Activated CD4-positive, CD25-positive, alpha-beta regulatory T cell (primary cell): ENCODE measurements around the gene ZNF593.

ENCODE experiments used
- DNase-seq, 4 experiments: peaks; one replicate each; lab custom pipeline; 2025; lab: John Stamatoyannopoulos, UW

Gene ZNF593

DNA sequence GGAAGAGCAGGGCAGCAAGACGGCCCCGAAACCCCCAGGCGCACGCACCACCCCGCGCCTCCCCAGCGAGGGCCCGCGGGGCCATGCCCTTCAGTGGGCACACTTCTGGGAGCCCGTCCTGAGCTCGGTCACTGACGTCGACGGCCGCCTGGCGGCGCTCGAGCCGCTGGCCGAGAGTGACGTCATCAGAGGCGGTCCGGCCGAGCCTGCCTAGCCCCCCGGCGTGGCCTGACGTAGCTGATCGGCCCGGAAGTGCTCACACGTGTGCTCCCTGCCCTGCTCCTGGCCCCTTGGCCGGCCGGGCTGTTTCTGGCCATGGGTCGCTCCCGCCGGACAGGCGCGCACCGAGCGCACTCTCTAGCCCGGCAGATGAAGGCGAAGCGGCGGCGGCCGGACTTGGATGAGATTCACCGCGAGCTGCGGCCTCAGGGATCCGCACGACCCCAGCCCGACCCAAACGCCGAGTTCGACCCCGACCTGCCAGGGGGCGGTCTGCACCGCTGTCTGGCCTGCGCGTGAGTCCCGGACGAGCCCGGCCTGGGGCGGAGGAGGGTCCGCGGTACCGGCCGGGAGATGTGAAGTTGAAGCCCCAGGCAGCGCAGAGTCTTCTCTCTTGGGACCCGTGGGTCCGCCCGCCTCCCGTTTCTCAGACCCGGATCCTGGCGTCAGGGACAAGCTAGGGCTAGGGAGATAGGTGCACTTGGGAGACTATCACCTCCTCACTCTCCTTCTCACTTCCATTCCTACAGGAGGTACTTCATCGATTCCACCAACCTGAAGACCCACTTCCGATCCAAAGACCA, at the start of gene ZNF593:
TSS of gene ZNF593 (plus strand) at position 240 of the 803 bp plus-strand sequence. CDS start at position 316, 76 bp downstream.
- peak; percentile 64 to 77 (median 69) for DNase-seq

DNA sequence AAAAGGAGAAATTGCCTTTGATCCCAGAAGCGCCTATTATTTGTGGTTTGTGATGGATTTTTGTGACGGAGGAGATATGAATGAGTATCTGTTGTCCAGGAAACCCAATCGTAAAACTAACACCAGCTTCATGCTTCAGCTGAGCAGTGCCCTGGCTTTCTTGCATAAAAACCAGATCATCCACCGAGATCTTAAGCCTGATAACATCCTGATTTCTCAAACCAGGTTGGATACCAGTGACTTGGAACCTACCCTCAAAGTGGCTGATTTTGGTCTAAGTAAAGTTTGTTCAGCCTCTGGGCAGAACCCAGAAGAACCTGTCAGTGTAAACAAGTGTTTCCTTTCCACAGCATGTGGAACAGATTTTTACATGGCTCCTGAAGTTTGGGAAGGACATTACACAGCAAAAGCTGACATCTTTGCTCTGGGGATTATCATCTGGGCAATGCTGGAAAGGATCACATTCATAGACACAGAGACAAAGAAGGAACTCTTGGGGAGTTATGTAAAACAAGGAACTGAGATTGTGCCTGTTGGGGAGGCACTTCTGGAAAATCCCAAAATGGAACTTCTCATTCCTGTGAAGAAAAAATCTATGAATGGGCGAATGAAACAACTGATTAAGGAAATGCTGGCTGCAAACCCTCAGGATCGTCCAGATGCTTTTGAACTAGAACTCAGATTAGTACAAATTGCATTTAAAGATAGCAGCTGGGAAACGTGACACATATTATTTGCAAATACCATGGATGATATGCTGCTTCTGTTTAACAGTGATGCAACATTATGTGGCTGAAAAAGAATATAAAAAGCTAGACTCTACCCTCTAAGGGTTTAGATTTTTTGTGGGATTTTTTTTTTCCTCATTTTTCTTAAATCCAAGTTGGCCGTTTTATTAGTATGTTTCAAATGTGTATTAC, 47.6 kb upstream of the ZNF593 start:
- no peak for DNase-seq

GRCh38 chr1:26122988-26123973, 46.4 kb upstream of the ZNF593 start:
- no peak for DNase-seq

DNA sequence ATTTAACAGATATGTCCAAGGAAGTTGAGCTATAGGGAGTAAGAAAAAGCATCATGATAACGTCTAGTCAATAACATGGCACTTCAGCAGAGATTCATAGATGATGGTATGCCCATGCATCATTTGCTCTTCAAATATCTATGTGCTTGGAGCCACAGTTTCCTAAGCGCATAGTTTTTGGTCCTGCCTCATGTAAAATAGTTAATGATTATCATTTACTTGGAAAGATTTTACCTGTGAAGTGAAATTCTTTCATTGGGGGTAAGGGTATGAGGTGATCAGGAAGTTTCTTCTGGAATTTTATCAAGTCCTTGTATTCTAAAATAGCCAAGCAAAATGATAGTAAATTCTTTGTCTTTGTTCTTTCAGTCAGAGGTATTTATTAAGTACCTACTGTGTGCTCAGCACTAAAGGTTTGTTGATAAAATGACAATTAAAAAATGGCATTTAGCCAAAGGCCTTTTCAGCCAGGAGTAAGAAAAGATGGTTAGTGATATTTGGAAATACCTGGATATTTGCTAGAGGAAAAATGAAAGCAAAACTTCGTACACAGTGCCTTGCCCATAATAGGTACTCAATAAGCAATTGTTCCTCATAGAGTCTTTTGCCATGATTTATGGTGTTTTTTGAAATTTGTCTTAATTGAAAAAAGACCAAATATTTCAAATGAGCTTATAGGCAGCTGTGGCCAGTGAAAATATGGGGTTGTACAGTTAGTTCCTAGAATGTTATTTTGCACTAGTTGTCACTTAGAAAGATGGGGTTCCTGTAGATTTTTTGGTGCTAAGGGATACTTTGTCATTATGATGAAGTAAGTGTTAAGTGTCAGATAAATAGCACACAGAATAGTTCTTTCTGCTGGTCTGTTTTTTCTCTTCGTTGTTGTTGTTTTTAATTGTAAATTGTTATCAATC, 45.0 kb upstream of the ZNF593 start:
- no peak for DNase-seq

- no peak for DNase-seq
These were observed 44.3 kb upstream of the ZNF593 start for GRCh38 chr1:26125382-26125781.

- no peak for DNase-seq
These were observed 43.8 kb upstream of the ZNF593 start for GRCh38 chr1:26125946-26126320.

- DNase-seq, result peak in 2 of 4 experiments; percentile 9 to 26
These were observed 43.2 kb upstream of the ZNF593 start for GRCh38 chr1:26126321-26127084.

DNA sequence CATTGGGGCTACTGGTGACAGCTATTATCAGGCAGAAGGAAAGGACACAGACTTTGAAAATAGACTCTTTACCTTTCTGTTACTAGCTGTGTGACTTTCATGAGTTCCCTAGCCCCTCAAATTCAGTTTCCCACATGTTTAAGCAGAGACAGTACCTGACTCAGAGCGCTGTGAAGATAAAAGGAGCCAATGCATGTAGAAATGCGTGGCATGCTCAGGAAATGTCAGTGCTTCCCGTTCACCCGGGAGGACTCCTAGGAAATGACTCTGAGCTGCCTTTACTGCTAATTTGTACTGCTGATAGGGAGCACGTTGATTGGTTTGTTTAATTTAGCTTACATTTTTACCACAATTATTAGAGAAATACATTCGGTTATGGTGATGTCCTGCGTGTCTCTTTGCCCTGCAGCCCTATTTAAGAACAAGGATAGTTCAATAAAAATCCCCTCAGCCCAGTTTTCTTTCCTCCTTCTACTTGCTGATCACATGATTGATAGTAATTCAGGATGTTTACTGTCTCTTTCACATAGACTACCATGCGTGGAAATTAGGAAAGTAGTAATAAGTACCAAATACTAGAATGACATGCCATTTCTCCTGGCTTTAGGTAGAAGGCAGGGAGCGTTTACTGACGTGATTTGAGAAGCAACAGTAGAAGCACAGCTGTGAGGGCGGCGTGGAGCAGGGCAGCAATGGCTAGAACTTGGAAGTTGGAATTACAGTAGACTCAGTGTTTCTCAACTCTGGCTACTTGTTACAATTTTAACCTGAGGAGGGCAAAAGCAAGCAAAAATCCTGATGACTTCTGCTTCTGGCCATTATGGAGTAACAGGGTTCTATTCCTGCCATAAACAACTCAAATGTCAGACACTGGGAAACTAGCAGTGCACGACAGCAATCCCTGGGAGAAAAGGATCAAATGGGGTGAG, 42.2 kb upstream of the ZNF593 start:
- no peak for DNase-seq

- DNase-seq, result no peak
These were observed 39.9 kb upstream of the ZNF593 start for GRCh38 chr1:26129778-26130177.

GRCh38 chr1:26130695-26131094, 39.0 kb upstream of the ZNF593 start:
- no peak for DNase-seq

DNA sequence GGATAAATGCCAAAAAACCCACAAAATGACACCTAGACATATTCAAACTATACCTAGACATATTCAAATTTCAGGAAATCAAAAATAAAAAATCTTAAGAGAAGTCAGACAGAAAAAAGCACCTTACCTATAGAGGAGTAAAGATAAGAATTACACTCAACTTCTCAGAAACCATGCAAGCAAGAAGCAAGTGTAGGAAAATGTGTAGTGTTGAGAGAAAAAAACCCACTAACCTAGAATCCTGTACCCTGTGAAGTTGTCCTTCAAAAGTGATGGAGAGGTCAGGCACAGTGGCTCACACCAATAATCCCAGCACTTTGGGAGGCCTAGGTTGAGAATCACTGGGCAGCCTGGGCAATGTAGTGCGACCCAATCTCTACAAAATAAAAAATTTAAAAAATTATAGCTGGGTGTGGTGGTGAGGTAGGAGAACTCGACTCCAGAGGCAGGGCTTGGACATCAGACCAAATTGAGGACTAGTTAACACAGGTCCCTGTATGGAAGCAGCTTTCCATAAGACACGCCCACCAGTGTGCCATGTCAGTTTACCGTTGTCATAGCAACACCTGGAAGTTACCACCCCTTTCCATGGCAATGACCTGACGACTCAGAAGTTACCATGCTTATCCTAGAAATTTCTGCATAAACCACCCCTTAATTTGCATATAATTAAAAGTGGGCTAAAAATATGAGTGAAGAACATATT, 37.4 kb upstream of the ZNF593 start:
- DNase-seq, result no peak

DNA sequence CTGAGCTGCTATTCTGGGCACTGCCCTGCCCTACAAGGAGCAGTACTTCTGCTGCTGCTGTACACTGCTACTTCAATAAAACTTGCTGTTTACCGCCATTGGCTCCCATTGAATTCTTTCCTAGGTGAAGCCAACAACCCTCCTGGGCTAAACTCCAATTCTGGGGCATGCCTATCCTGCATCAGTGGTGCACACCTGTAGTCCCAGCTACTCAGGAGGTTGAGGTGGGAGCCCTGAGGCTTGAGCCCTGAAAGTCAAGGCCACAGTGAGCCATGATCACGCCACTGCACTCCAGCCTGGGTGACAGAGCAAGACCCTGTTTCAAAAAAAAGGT, 36.9 kb upstream of the ZNF593 start:
- DNase-seq, result no peak

DNA sequence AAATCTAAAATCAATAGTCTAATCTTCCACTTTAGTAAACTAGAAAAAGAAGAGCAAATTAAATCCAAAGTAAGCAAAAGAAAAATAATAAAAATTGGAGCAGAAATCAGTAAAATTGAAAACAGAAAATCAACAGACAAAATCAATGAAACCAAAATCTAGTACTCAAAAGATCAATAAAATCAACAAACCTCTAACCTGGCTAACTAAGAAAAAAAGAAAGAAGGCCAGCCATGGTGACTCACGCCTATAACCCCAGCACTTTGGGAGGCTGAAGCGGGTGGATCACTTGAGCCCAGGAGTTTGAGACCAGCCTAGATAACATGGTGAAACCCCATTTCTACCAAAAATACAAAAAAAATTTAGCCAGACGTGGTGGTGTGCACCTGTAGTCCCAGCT, 35.2 kb upstream of the ZNF593 start:
- no peak for DNase-seq

- DNase-seq, result no peak
These were observed 30.6 kb upstream of the ZNF593 start for GRCh38 chr1:26138974-26139558.

GRCh38 chr1:26142159-26142558, 27.5 kb upstream of the ZNF593 start:
- no peak for DNase-seq

- peak; percentile 28 to 56 (median 40) for DNase-seq
These were observed 24.4 kb upstream of the ZNF593 start for GRCh38 chr1:26145041-26145959.

- DNase-seq, result no peak
These were observed 23.8 kb upstream of the ZNF593 start for GRCh38 chr1:26145960-26146294.
